ENCODE results near the gene ANO3.

- TF ChIP-seq POLR2AphosphoS5 (IDR thresholded peaks at IDR 0.05; ENCODE audit: low read depth, low read length) (no peak), POLR2A (IDR thresholded peaks at IDR 0.05; ENCODE audit: low read depth, low read length) (no peak)
These were observed 146.8 kb downstream of the ANO3 start for GRCh38 chr11:26478710-26479109.

All from GM12892 (cell line).